Thoracic aorta endothelial cell (primary cell): ENCODE data around the gene XIAP. TPM values are rescaled to one million over a fixed set of nuclear protein-coding genes. Genes with fewer than 3 reads are reported as not detected.

Source experiments
- small RNA-seq: library from RNA; depleted of rRNA; stranded (forward); fragments of <200 nt; gene quantifications from one replicate; pipeline ENCODE3, GENCODE V24; 2012
- total RNA-seq: library from RNA; depleted of rRNA; stranded (reverse); fragments of >200 nt; gene quantifications from 2 replicates; pipeline ENCODE4 v1.2.3, GENCODE V29; 2012

Gene XIAP
- total RNA-seq, result 42.3 and 43.6 TPM in 2 replicates

DNA sequence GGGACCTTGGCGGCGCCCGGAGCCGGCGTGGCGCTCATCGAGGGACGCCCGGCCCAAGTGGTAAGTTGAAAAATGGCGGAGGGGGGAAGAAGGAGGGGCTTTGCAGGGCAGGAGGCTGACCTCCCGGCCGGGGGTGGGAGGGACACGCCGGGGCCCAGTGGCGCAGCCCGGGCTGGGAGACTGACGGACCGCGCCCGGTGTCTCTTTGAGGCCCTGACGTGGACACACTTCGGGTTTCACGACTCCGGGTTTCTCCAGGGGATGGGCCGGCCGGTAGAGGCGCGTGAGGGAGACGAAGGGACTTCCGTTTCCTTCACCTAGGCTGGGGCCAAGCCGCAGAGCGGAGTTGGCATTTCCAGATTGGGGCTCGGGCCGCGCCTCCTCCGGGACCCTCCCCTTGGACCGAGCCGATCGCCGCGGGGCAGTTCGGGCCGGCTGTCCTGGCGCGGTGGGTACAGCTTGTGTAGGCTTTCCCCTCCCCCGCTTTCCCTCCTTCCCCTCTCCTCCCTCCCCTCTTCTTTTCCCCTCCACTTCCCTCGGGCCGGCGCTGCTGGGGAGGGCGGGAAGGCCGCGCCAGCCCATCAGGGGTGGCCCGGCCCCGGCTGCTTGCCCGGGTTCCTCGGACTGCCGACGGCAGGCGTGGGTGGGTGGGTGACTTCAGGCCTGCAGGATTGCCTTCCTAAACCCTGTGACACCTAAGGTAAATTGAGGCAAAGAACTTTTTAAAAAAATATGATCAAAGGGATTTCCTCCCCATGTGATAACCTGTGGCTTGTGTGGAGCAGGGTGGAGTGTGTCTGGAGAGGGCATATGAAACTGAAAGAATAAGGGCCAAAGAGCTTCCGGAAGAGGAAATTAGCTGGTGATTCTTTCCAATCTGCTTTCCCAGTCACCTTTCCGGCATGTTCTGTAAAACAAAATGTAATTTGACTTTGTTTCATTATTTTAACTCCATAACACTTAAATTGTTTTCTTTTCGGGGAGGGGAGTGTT lies at the start of gene XIAP:
Gene XIAP, plus strand, starts transcription at position 208 of the 993 bp plus-strand sequence. CDS start 25,610 bp downstream, outside the sequence.

GRCh38 chrX:123961268-123962005 lies 101.6 kb downstream of the XIAP start, which contains the start of gene STAG2:
Gene STAG2, plus strand, starts transcription at chrX:123961706. Its CDS starts 60,922 bp downstream, at chrX:124022628.

Small RNA genes lying within 50 kb of the gene (small RNA-seq; reads per million reads assigned to genes)
- gene RF00019, result not detected
- gene RN7SL190P, result not detected
- not detected for gene RNU6-122P

Other genes with a start within 250 kb of the XIAP start
- 131 and 145 TPM in 2 replicates for gene THOC2, start 127.0 kb upstream of the XIAP start, total RNA-seq
- 120 and 141 TPM in 2 replicates for gene STAG2, start 101.7 kb downstream of the XIAP start, total RNA-seq